IPS-20b (cell line): Measurements from ENCODE around the gene DNAJB5.

Experiments
- H3K27ac ChIP-seq: one replicate; pipeline ENCODE4 v1.5.1; 2013; ENCODE audit warnings: low read length
- H3K27me3 ChIP-seq: 2 replicates; pipeline ENCODE4 v1.6.1; 2013; ENCODE audit warnings: mild to moderate bottlenecking, low read length, inconsistent platforms; ENCODE audit not compliant: insufficient read depth
- H3K36me3 ChIP-seq: 2 replicates; pipeline ENCODE4 v1.6.1; 2013; ENCODE audit warnings: low read depth, mild to moderate bottlenecking, inconsistent platforms, low read length, moderate library complexity; ENCODE audit not compliant: insufficient read depth
- H3K4me1 ChIP-seq: 2 replicates; pipeline ENCODE4 v1.6.1; 2013; ENCODE audit warnings: mild to moderate bottlenecking, control low read depth, inconsistent platforms, low read length, moderate library complexity; ENCODE audit not compliant: insufficient read depth
- H3K4me3 ChIP-seq: 2 replicates; pipeline ENCODE4 v1.5.1; 2013; ENCODE audit warnings: mild to moderate bottlenecking, low read length, inconsistent platforms
- H3K9ac ChIP-seq: 2 replicates; pipeline ENCODE4 v1.6.1; 2013; ENCODE audit warnings: low read depth, mild to moderate bottlenecking, inconsistent platforms, low read length, moderate library complexity
- H3K9me3 ChIP-seq: 2 replicates; pipeline ENCODE4 v1.6.1; 2013; ENCODE audit warnings: mild to moderate bottlenecking, low read depth, low read length, inconsistent platforms; ENCODE audit not compliant: insufficient read depth

Gene DNAJB5

DNA sequence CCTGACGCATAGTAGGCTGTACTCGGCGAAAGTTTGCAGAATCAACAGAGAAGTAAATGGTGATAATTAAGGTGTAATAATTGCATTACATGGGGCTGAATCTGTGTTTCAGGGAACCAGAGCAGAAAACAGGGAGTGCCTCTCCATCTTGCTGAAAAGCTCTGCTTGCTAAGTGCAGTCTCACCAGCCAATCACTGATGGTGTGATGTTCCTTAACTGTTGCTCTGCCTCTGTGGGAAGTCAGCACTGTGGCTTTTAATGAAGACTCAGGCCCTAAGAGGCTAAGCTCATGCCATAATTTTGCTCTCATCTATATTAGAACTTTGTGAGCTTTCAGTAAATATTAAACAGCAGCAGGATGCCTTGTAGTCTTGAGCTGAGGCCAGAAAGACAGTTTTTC lies 27.0 kb upstream of the DNAJB5 start:
- peaks cover 15% of the 10 kb centered on the region for H3K4me1 ChIP-seq
- no peak overlapping the region for H3K4me3 ChIP-seq
- H3K36me3 ChIP-seq, result no peaks in the 10 kb centered on the region
- no peak overlapping the region; the same call in 1 of the 2 replicates for H3K9ac ChIP-seq
- H3K9me3 ChIP-seq, result no peaks in the 10 kb centered on the region
- H3K27me3 ChIP-seq, result peaks cover 36% of the 10 kb centered on the region
- H3K27ac ChIP-seq, result no peak overlapping the region

- Histone ChIP-seq H3K4me3 (no peak overlapping the region), H3K36me3 (no peaks in the 10 kb centered on the region), H3K27ac (no peak overlapping the region), H3K27me3 (peaks cover 30% of the 10 kb centered on the region), H3K9ac (no peak overlapping the region), H3K4me1 (peaks cover 15% of the 10 kb centered on the region), H3K9me3 (no peaks in the 10 kb centered on the region)
Observed at GRCh38 chr9:34963552-34963951, 26.0 kb upstream of the DNAJB5 start.

GRCh38 chr9:34964458-34964857 lies 25.1 kb upstream of the DNAJB5 start:
- Histone ChIP-seq H3K27me3 (peaks cover 20% of the 10 kb centered on the region), H3K36me3 (no peaks in the 10 kb centered on the region), H3K9ac (no peak overlapping the region), H3K4me1 (peaks cover 15% of the 10 kb centered on the region), H3K9me3 (no peaks in the 10 kb centered on the region), H3K4me3 (no peak overlapping the region), H3K27ac (no peak overlapping the region)

DNA sequence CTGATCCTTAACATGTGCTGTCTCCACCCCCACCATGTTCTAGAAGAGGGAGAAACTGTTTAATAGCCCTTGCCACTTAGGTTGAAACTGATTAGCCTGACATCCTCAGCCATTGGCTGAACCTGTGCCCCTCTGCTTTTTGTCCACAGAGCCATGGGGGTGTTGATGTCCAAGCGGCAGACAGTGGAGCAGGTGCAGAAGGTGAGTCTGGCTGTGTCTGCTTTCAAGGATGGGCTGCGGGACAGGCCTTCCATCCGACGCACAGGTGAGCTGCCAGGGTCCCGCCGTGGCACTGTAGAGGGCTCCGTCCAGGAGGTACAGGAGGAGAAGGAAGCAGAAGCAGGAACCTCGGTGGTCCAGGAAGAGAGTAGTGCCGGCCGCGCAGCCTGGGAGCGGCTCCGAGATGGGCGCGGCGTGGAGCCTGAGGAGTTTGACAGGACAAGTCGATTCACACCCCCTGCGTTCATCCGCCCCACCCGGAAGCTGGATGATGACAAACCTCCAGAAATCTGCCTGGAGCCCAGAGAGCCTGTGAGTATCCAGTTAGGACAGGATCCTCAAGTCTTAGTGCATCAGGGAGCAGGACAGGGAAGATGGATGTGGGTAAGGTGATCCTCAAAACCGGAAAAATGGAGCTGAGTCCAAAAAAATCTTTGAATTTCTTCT lies 18.3 kb upstream of the DNAJB5 start:
- no peaks in the 10 kb centered on the region; the same call in 1 of the 2 replicates for H3K4me1 ChIP-seq
- H3K27me3 ChIP-seq, result no peaks in the 10 kb centered on the region
- no peak overlapping the region for H3K9ac ChIP-seq
- no peaks in the 10 kb centered on the region for H3K9me3 ChIP-seq
- no peaks in the 10 kb centered on the region for H3K36me3 ChIP-seq
- H3K27ac ChIP-seq, result no peak overlapping the region
- no peak overlapping the region for H3K4me3 ChIP-seq

DNA sequence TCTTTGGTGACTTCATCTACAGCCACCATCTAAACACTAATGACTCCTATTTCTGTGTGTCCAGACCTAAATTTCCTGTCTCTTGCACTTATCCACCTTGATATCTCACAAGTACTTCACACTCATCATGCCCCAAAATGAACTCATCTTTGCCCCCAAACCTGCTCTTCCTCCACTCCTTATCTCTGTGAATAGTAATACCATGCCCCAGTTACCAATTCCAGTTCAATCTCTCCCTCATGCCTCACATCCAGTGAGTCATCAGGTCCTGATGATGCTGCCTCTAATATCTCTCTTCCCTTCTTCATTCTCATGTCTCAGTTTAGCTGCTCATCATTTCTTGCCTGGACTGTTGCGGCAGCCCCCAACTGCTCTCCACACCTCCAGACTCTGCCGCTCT lies 14.9 kb upstream of the DNAJB5 start:
- Histone ChIP-seq H3K9ac (no peak overlapping the region), H3K4me1 (no peaks in the 10 kb centered on the region; the same call in 1 of the 2 replicates), H3K27me3 (no peaks in the 10 kb centered on the region; the same call in 1 of the 2 replicates), H3K27ac (no peak overlapping the region), H3K36me3 (no peaks in the 10 kb centered on the region), H3K4me3 (no peak overlapping the region), H3K9me3 (no peaks in the 10 kb centered on the region)

- no peak overlapping the region for H3K27ac ChIP-seq
- no peak overlapping the region for H3K9ac ChIP-seq
- H3K9me3 ChIP-seq, result no peaks in the 10 kb centered on the region
- no peaks in the 10 kb centered on the region; the same call in 1 of the 2 replicates for H3K4me1 ChIP-seq
- H3K27me3 ChIP-seq, result no peaks in the 10 kb centered on the region; the same call in 1 of the 2 replicates
- H3K4me3 ChIP-seq, result no peak overlapping the region
- no peaks in the 10 kb centered on the region for H3K36me3 ChIP-seq
Observed at GRCh38 chr9:34976441-34976840, 13.1 kb upstream of the DNAJB5 start.

- H3K9ac ChIP-seq, result no peak overlapping the region
- H3K27me3 ChIP-seq, result no peaks in the 10 kb centered on the region; the same call in 1 of the 2 replicates
- no peaks in the 10 kb centered on the region; the same call in 1 of the 2 replicates for H3K4me1 ChIP-seq
- H3K9me3 ChIP-seq, result no peaks in the 10 kb centered on the region
- H3K27ac ChIP-seq, result no peak overlapping the region
- H3K4me3 ChIP-seq, result no peak overlapping the region
- no peaks in the 10 kb centered on the region for H3K36me3 ChIP-seq
Observed at GRCh38 chr9:34976992-34977391, 12.6 kb upstream of the DNAJB5 start.

DNA sequence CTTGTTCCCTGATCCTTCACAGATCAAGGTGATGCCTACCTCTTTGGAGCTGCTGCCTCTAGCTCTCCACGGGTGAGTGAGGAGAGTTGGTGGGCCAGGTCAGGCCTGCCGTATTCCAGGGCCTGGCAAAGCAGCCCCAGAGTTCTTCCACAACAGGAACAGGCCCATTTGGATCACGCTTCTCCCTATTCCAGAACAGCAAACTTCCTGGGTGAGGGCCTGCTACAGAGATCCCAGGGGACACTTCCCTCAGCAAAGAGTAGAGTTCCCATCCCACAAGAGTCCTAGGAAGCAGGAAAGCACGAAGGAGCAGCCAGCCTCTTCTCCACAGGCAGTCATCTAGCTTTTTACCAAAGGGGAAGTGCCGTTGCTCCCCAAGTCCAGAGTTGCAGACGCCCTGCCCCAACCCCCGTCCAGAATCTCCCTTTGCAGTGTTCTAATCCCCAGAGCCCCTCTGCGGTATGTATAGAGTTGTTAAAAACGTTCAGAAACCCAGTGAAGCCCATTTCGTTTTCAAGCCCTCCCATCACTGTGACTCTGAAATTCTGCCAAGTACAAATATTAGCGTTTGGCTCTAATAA lies 9.3 kb upstream of the DNAJB5 start:
- H3K27me3 ChIP-seq, result no peaks in the 10 kb centered on the region; the same call in 1 of the 2 replicates

GRCh38 chr9:34982361-34982760 lies 7.2 kb upstream of the DNAJB5 start:
- Histone ChIP-seq H3K36me3 (no peaks in the 10 kb centered on the region), H3K27me3 (no peaks in the 10 kb centered on the region; the same call in 1 of the 2 replicates), H3K9ac (no peak overlapping the region), H3K9me3 (no peaks in the 10 kb centered on the region), H3K4me3 (no peak overlapping the region), H3K27ac (no peak overlapping the region), H3K4me1 (no peaks in the 10 kb centered on the region)

More for the DNA sequence above, 9.3 kb upstream of the DNAJB5 start:
- Histone ChIP-seq H3K4me3 (no peak overlapping the region), H3K9me3 (no peaks in the 10 kb centered on the region), H3K4me1 (no peaks in the 10 kb centered on the region), H3K36me3 (no peaks in the 10 kb centered on the region), H3K27ac (no peak overlapping the region), H3K9ac (no peak overlapping the region)

- Histone ChIP-seq H3K27me3 (no peaks in the 10 kb centered on the region), H3K27ac (no peak overlapping the region), H3K9ac (no peak overlapping the region), H3K4me1 (no peaks in the 10 kb centered on the region), H3K36me3 (no peaks in the 10 kb centered on the region), H3K9me3 (no peaks in the 10 kb centered on the region), H3K4me3 (no peak overlapping the region)
Observed at GRCh38 chr9:34983209-34983608, 6.3 kb upstream of the DNAJB5 start.

DNA sequence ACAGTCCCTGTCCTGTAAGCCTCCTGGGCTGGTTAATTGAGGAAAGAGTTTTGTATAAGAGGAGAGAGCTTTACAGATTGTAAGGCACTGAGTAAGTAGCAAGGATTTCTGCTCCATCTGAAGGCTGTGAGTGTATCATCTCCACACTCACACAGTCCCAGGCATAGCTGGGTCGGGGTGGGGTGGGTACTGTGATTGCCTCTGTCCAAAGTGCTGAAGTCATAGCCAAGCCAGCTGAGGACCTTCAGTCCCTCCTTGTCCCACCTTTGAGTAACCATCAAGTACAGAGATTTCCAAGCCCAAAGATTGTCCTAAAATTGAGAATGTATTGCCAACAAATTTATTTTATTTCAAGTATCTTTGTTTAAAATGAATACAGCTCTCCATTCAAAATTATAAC lies 5.5 kb upstream of the DNAJB5 start:
- Histone ChIP-seq H3K4me1 (no peaks in the 10 kb centered on the region), H3K36me3 (no peaks in the 10 kb centered on the region), H3K9ac (no peak overlapping the region), H3K4me3 (no peak overlapping the region), H3K27me3 (no peaks in the 10 kb centered on the region), H3K27ac (no peak overlapping the region), H3K9me3 (no peaks in the 10 kb centered on the region)

DNA sequence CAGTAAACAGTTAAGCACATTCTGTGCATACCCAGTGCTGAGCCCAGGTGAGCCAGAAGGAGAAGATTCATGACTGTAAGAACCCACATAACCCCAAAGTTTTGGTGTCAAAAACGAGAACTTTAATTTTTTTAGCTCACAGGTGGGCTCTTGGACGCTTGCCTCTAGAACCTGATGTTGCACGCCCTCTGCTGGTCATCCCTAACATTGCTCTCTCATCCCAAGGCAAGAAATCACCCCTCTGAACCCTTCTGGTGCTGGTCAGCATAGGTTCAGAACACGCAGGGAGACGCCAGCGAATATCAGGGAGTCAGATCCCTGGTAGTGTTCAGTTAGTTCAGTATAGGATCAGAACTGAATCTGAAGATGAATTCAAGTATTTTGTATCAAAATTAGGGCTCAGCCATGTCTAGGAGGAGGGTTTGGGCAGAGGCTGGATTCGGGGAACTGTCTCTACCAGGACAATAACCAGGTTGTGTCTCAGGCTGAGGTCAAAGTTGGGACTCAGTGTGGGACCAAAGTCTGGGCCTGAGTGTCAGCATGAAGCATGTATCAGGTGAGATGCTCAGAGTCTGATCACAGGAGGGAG lies 4.1 kb upstream of the DNAJB5 start:
- no peak overlapping the region for H3K27ac ChIP-seq
- no peak overlapping the region for H3K9ac ChIP-seq
- no peaks in the 10 kb centered on the region for H3K36me3 ChIP-seq
- no peaks in the 10 kb centered on the region for H3K4me1 ChIP-seq
- H3K4me3 ChIP-seq, result no peak overlapping the region
- H3K9me3 ChIP-seq, result no peaks in the 10 kb centered on the region
- no peaks in the 10 kb centered on the region for H3K27me3 ChIP-seq
